Liver (tissue), 9 donors: ENCODE data around the gene PTPA. TPM values are rescaled to one million over a fixed set of nuclear protein-coding genes. Genes with fewer than 3 reads are reported as not detected.

ENCODE experiments used
- DNase-seq: peaks from one replicate; pipeline ENCODE4 v3.0.0-alpha.2; 2017; ENCODE audit warnings: low spot score
- H3K27ac ChIP-seq, 2 donors: one replicate each; pipeline ENCODE4 v1.7.0; 2013; ENCODE audit warnings: inconsistent platforms in 2 of 2, low read length in 2 of 2, control low read depth in 1 of 2, low read depth in 1 of 2, mild to moderate bottlenecking in 1 of 2
- H3K27me3 ChIP-seq, 4 donors: one replicate each; pipeline versions ENCODE4 v1.6.1 to v1.7.0; 2013; ENCODE audit warnings: low read length in 3 of 4, inconsistent platforms in 1 of 4, mild to moderate bottlenecking in 1 of 4, moderate library complexity in 1 of 4; ENCODE audit not compliant: control insufficient read depth in 4 of 4, insufficient read depth in 4 of 4
- H3K36me3 ChIP-seq, 4 donors: one replicate each; pipeline versions ENCODE4 v1.6.1 to v1.7.0; 2013; ENCODE audit warnings: low read length in 3 of 4, mild to moderate bottlenecking in 3 of 4, low read depth in 1 of 4, moderate library complexity in 1 of 4; ENCODE audit not compliant: control insufficient read depth in 4 of 4, insufficient read depth in 3 of 4
- H3K4me1 ChIP-seq, 4 donors: one replicate each; pipeline versions ENCODE4 v1.6.1 to v1.7.0; 2013; ENCODE audit warnings: low read length in 3 of 4, mild to moderate bottlenecking in 3 of 4, moderate library complexity in 1 of 4; ENCODE audit not compliant: control insufficient read depth in 4 of 4, insufficient read depth in 4 of 4
- H3K4me3 ChIP-seq, 3 donors: one replicate each; pipeline versions ENCODE4 v1.6.1 to v1.7.0; 2013; ENCODE audit warnings: low read length in 3 of 3, control low read depth in 1 of 3, low read depth in 1 of 3, mild to moderate bottlenecking in 1 of 3
- H3K9ac ChIP-seq, 2 donors: one replicate each; pipeline ENCODE4 v1.7.0; 2013; ENCODE audit warnings: low read length in 2 of 2, mild to moderate bottlenecking in 2 of 2, moderate library complexity in 2 of 2, control low read depth in 1 of 2, low read depth in 1 of 2
- H3K9me3 ChIP-seq, 4 donors: one replicate each; pipeline versions ENCODE4 v1.6.1 to v1.7.0; 2013; ENCODE audit warnings: low read length in 3 of 4; ENCODE audit not compliant: control insufficient read depth in 4 of 4
- EGR1 ChIP-seq, 2 donors: IDR thresholded peaks; 2 replicates each; pipeline ENCODE4 v1.6.1; 2016 to 2018; ENCODE audit warnings: antibody characterized with exemption in 2 of 2, low read depth in 2 of 2
- FOXA1 ChIP-seq: IDR thresholded peaks from 2 replicates; pipeline ENCODE4 v1.6.1; 2016; ENCODE audit warnings: antibody characterized with exemption
- FOXA2 ChIP-seq: IDR thresholded peaks from 2 replicates; pipeline ENCODE4 v1.6.1; 2016; ENCODE audit warnings: antibody characterized with exemption
- GABPA ChIP-seq, 2 donors: IDR thresholded peaks in 1 of 2; conservative IDR thresholded peaks in 1 of 2; 2 replicates each; pipeline ENCODE4 v1.6.1; 2016; ENCODE audit warnings: antibody characterized with exemption in 2 of 2, mild to moderate bottlenecking in 1 of 2, moderate library complexity in 1 of 2
- HNF4A ChIP-seq, 2 donors: conservative IDR thresholded peaks; 2 replicates each; pipeline ENCODE4 v1.6.1; 2016; ENCODE audit warnings: antibody characterized with exemption in 2 of 2, mild to moderate bottlenecking in 2 of 2
- HNF4G ChIP-seq: IDR thresholded peaks from 2 replicates; pipeline ENCODE4 v1.6.1; 2016; ENCODE audit warnings: antibody characterized with exemption
- JUND ChIP-seq, 2 donors: IDR thresholded peaks; 2 replicates each; pipeline ENCODE4 v1.6.1; 2016; ENCODE audit warnings: antibody characterized with exemption in 2 of 2
- NR2F2 ChIP-seq: IDR thresholded peaks from 2 replicates; pipeline ENCODE4 v1.6.1; 2016; ENCODE audit warnings: antibody characterized with exemption
- RAD21 ChIP-seq, 2 donors: IDR thresholded peaks; 2 replicates each; pipeline ENCODE4 v1.6.1; 2016; ENCODE audit warnings: antibody characterized with exemption in 2 of 2, mild to moderate bottlenecking in 2 of 2
- RXRA ChIP-seq, 2 donors: IDR thresholded peaks; 2 replicates each; pipeline ENCODE4 v1.6.1; 2017 to 2018; ENCODE audit warnings: antibody characterized with exemption in 2 of 2, mild to moderate bottlenecking in 1 of 2
- SP1 ChIP-seq: IDR thresholded peaks from 2 replicates; pipeline ENCODE4 v1.6.1; 2018; ENCODE audit warnings: antibody characterized with exemption, mild to moderate bottlenecking
- TAF1 ChIP-seq: conservative IDR thresholded peaks from 2 replicates; pipeline ENCODE4 v1.6.1; 2016; ENCODE audit warnings: antibody characterized with exemption, mild to moderate bottlenecking
- YY1 ChIP-seq: IDR thresholded peaks from 2 replicates; pipeline ENCODE4 v1.6.1; 2016; ENCODE audit warnings: antibody characterized with exemption, mild to moderate bottlenecking
- WGBS: extraction: QIAGEN DNeasy Blood & Tissue Kit; methylation state at CpG from one replicate; pipeline ENCODE4 v1.1.7; 2013; 5-methylcytosine and 5-hydroxymethylcytosine counted together
- polyA plus RNA-seq, 2 donors: library from polyadenylated mRNA; stranded (reverse) in 1 of 2; unstranded in 1 of 2; fragments of 200-250 nt in 1 of 2; fragments of >200 nt in 1 of 2; fragmentation: Nextera tagmentation in 1 of 2; extraction: Ambion mirVana in 1 of 2; gene quantifications; one replicate each; pipeline versions ENCODE4 v1.2.1 to v1.2.3, GENCODE V29; 2013 to 2015
- total RNA-seq, 2 donors: library from RNA; depleted of rRNA; stranded (reverse); fragments of >200 nt; gene quantifications; one replicate each; pipeline ENCODE4 v1.2.3, GENCODE V29; 2014
- TF ChIP-seq, protein P1 (sequence below): IDR thresholded peaks from 2 replicates; pipeline ENCODE4 v1.6.1; 2016; ENCODE audit warnings: antibody characterized with exemption
- TF ChIP-seq, protein P2 (sequence below): fragments of 150-350 bp; IDR thresholded peaks from 2 replicates; pipeline ENCODE4 v1.5.1; 2017; ENCODE audit warnings: improper control_type of control experiment, low read depth, low read length; ENCODE audit not compliant: missing input control
- TF ChIP-seq, protein P3 (sequence below): IDR thresholded peaks from 2 replicates; pipeline ENCODE4 v1.6.1; 2016; ENCODE audit warnings: antibody characterized with exemption
- TF ChIP-seq, protein P4 (sequence below): IDR thresholded peaks from 2 replicates; pipeline ENCODE4 v1.6.1; 2016; ENCODE audit warnings: antibody characterized with exemption
- TF ChIP-seq, protein P5 (sequence below): IDR thresholded peaks from 2 replicates; pipeline ENCODE4 v1.6.1; 2016; ENCODE audit warnings: antibody characterized with exemption, mild to moderate bottlenecking
- donor health status: healthy.
- donor health status: healthy.
- donor health status: healthy.
- donor health status: healthy.
- donor health status: healthy.

PTPA gene
- total and polyA plus RNA-seq, 4 donors, result 27.6 to 66.0 (median 38.4) TPM

DNA sequence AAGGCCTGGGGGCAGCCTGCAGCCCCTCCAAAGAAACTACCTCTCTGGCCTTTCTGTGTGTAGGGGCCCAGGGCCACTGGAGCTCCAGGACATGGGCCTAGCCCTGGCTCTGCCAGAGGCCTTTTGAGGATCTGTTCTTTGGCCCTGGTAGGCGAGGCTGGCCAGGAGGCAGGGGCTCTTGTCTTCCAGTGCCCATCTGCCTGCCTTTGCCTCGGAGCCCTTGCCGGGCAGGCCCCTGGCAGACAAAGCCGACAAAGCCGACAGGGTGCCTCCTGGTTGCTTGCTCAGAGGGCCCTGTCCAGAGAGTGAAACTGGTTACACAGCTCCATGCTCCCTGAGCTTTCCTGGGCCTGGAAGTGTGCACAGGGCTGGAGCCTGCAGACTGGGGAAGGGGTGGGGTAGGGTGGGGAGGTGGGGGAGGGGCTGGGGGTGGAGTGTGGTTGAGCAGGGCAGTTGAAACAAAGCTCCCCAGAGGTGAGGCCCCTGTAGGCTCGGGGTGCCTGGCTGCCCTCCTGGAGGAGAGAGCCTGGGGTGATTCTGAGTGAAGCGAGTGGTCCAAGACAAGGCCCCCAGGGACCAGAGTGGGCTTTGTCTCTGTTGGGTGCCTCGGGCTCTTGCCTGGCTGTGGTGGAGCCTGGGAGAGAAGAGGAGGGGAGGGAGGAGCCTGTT lies 29.3 kb downstream of the PTPA start:
- no peaks in the 10 kb centered on the region for H3K27me3 ChIP-seq
- peak overlapping the region; percentile 51 to 64 (median 60) for H3K4me3 ChIP-seq
- peak overlapping the region; percentile 98 for H3K27ac ChIP-seq
- TF ChIP-seq, protein P1, sequence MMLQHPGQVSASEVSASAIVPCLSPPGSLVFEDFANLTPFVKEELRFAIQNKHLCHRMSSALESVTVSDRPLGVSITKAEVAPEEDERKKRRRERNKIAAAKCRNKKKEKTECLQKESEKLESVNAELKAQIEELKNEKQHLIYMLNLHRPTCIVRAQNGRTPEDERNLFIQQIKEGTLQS, result no peak
- H3K9ac ChIP-seq, result peak overlapping the region; percentile 93 to 99
- 16% methylated on average over 8 of the region's 8 CpGs for WGBS
- peaks cover 15 to 78% (median 54%) of the 10 kb centered on the region in 4 donors for H3K4me1 ChIP-seq
- H3K36me3 ChIP-seq, result peaks cover 3 to 5% (median 4%) of the 10 kb centered on the region in 4 donors
- peak; percentile 44 for DNase-seq
- no peaks in the 10 kb centered on the region for H3K9me3 ChIP-seq

DNA sequence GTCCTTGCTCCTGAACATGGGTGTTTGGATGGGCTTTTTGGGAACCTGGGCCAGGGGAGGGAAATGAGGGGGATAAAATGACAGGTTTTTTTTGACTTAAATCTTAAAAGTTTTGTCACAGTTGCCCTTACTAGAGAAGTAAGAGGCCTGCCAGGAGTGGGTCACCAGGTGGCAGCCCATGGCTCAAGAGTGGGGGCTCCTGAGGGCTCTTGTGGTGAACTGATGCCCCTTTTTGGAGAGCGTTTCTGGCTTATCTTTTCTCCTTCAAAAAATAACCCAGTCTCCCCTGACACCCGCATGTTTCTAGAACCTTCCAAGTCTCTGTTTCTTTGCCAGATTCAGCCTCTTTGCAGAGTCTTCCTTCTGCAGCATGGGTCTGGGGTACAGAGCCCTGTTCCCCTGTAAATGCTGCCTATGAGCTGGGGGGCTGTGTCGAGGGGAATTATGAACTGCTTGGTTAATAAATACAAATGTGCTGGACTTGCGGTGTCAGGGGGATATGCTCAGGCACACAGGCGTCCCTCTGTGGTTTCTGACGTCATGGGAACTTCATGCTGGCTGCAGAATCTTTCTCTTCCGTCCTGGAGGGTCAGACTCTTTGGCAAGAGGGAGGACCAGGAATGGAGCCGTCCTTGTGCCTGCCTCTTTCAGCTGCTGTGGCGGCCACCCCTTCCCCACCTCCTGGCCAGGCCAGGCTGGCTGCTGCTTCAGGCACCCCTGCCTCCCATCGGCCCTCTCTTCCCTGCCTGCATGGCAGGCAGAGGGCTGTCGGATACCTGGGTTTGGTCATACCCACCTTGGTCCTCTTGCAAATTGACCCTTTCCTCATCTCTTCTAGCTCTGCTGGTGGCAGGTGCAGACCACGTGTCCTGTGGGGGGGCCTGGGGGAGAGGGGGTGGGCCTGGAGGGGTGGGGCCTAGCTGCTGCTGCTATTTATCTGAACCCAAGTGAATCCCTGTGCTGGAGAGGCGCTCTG lies 30.1 kb downstream of the PTPA start:
- H3K9ac ChIP-seq, result peak overlapping the region; percentile 84 to 85
- 35% methylated on average over 13 of the region's 13 CpGs for WGBS
- H3K27ac ChIP-seq, result peak overlapping the region; percentile 98
- no peaks in the 10 kb centered on the region for H3K9me3 ChIP-seq
- no peak for DNase-seq
- H3K4me1 ChIP-seq, result peaks cover 15 to 77% (median 52%) of the 10 kb centered on the region in 4 donors
- peak overlapping the region; percentile 46 to 64 (median 60) for H3K4me3 ChIP-seq
- peaks cover 3 to 5% (median 4%) of the 10 kb centered on the region in 4 donors for H3K36me3 ChIP-seq
- no peaks in the 10 kb centered on the region for H3K27me3 ChIP-seq
- no peak for TF ChIP-seq HNF4A (conservative IDR thresholded peaks at IDR 0.05)
- TF ChIP-seq GABPA (IDR thresholded peaks at IDR 0.05 in 1 of 2, conservative IDR thresholded peaks at IDR 0.05 in 1 of 2), result peak in 1 of 2 donors; percentile 34
- peak in 1 of 2 donors; percentile 13 for TF ChIP-seq RAD21 (IDR thresholded peaks at IDR 0.05)
- no peak for TF ChIP-seq FOXA1
- no peak for TF ChIP-seq EGR1 (IDR thresholded peaks at IDR 0.05; ENCODE audit: low read depth in 2 of 2)
- TF ChIP-seq NR2F2, result peak; percentile 34
- TF ChIP-seq, protein P1, result no peak
- TF ChIP-seq JUND (IDR thresholded peaks at IDR 0.05), result no peak
- TF ChIP-seq TAF1, result no peak
- no peak for TF ChIP-seq YY1
- TF ChIP-seq, protein P2, sequence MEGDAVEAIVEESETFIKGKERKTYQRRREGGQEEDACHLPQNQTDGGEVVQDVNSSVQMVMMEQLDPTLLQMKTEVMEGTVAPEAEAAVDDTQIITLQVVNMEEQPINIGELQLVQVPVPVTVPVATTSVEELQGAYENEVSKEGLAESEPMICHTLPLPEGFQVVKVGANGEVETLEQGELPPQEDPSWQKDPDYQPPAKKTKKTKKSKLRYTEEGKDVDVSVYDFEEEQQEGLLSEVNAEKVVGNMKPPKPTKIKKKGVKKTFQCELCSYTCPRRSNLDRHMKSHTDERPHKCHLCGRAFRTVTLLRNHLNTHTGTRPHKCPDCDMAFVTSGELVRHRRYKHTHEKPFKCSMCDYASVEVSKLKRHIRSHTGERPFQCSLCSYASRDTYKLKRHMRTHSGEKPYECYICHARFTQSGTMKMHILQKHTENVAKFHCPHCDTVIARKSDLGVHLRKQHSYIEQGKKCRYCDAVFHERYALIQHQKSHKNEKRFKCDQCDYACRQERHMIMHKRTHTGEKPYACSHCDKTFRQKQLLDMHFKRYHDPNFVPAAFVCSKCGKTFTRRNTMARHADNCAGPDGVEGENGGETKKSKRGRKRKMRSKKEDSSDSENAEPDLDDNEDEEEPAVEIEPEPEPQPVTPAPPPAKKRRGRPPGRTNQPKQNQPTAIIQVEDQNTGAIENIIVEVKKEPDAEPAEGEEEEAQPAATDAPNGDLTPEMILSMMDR, result no peak
- TF ChIP-seq SP1, result peak; percentile 38
- no peak for TF ChIP-seq FOXA2
- TF ChIP-seq, protein P3, sequence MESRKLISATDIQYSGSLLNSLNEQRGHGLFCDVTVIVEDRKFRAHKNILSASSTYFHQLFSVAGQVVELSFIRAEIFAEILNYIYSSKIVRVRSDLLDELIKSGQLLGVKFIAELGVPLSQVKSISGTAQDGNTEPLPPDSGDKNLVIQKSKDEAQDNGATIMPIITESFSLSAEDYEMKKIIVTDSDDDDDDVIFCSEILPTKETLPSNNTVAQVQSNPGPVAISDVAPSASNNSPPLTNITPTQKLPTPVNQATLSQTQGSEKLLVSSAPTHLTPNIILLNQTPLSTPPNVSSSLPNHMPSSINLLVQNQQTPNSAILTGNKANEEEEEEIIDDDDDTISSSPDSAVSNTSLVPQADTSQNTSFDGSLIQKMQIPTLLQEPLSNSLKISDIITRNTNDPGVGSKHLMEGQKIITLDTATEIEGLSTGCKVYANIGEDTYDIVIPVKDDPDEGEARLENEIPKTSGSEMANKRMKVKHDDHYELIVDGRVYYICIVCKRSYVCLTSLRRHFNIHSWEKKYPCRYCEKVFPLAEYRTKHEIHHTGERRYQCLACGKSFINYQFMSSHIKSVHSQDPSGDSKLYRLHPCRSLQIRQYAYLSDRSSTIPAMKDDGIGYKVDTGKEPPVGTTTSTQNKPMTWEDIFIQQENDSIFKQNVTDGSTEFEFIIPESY, result no peak
- TF ChIP-seq RXRA (IDR thresholded peaks at IDR 0.05), result no peak
- TF ChIP-seq HNF4G, result no peak
- TF ChIP-seq, protein P4, sequence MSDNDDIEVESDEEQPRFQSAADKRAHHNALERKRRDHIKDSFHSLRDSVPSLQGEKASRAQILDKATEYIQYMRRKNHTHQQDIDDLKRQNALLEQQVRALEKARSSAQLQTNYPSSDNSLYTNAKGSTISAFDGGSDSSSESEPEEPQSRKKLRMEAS, result no peak
- TF ChIP-seq, protein P5, sequence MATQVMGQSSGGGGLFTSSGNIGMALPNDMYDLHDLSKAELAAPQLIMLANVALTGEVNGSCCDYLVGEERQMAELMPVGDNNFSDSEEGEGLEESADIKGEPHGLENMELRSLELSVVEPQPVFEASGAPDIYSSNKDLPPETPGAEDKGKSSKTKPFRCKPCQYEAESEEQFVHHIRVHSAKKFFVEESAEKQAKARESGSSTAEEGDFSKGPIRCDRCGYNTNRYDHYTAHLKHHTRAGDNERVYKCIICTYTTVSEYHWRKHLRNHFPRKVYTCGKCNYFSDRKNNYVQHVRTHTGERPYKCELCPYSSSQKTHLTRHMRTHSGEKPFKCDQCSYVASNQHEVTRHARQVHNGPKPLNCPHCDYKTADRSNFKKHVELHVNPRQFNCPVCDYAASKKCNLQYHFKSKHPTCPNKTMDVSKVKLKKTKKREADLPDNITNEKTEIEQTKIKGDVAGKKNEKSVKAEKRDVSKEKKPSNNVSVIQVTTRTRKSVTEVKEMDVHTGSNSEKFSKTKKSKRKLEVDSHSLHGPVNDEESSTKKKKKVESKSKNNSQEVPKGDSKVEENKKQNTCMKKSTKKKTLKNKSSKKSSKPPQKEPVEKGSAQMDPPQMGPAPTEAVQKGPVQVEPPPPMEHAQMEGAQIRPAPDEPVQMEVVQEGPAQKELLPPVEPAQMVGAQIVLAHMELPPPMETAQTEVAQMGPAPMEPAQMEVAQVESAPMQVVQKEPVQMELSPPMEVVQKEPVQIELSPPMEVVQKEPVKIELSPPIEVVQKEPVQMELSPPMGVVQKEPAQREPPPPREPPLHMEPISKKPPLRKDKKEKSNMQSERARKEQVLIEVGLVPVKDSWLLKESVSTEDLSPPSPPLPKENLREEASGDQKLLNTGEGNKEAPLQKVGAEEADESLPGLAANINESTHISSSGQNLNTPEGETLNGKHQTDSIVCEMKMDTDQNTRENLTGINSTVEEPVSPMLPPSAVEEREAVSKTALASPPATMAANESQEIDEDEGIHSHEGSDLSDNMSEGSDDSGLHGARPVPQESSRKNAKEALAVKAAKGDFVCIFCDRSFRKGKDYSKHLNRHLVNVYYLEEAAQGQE, result no peak
